Subcutaneous abdominal adipose tissue (tissue), 5 donors: ENCODE measurements around the gene ZC3H7B.

ENCODE experiments used
- H3K27ac ChIP-seq: one replicate; pipeline ENCODE4 v1.7.0; 2013; ENCODE audit warnings: low read depth, mild to moderate bottlenecking, inconsistent platforms, low read length, moderate library complexity
- H3K27me3 ChIP-seq, 5 donors: one replicate each; pipeline ENCODE4 v1.7.0; 2013; ENCODE audit warnings: low read length in 5 of 5, inconsistent platforms in 1 of 5; ENCODE audit not compliant: control insufficient read depth in 5 of 5, insufficient read depth in 4 of 5
- H3K36me3 ChIP-seq, 5 donors: one replicate each; pipeline ENCODE4 v1.7.0; 2013; ENCODE audit warnings: low read length in 5 of 5; ENCODE audit not compliant: control insufficient read depth in 5 of 5, insufficient read depth in 5 of 5
- H3K4me1 ChIP-seq, 5 donors: one replicate each; pipeline ENCODE4 v1.7.0; 2013; ENCODE audit warnings: low read length in 5 of 5, mild to moderate bottlenecking in 3 of 5, moderate library complexity in 1 of 5; ENCODE audit not compliant: control insufficient read depth in 5 of 5, insufficient read depth in 5 of 5
- H3K4me3 ChIP-seq, 5 donors: one replicate each; pipeline ENCODE4 v1.7.0; 2013; ENCODE audit warnings: low read length in 5 of 5, low read depth in 1 of 5
- H3K9ac ChIP-seq, 5 donors: one replicate each; pipeline ENCODE4 v1.7.0; 2013; ENCODE audit warnings: low read length in 5 of 5, mild to moderate bottlenecking in 4 of 5, moderate library complexity in 3 of 5
- H3K9me3 ChIP-seq, 5 donors: one replicate each; pipeline ENCODE4 v1.7.0; 2013; ENCODE audit warnings: low read length in 5 of 5; ENCODE audit not compliant: control insufficient read depth in 5 of 5
- donor health status: healthy.
- donor health status: healthy.
- donor health status: healthy.
- donor health status: healthy.
- donor health status: healthy.

ZC3H7B gene

GRCh38 chr22:41324821-41325528, 23.6 kb downstream of the ZC3H7B start:
- H3K9ac ChIP-seq = peak overlapping the region in 1 of 5 donors; percentile 17
- no peaks in the 10 kb centered on the region for H3K9me3 ChIP-seq
- H3K4me1 ChIP-seq = peaks cover 0 to 13% (median 0%) of the 10 kb centered on the region in 5 donors
- no peak overlapping the region for H3K27ac ChIP-seq
- no peaks in the 10 kb centered on the region for H3K27me3 ChIP-seq
- H3K36me3 ChIP-seq = peaks cover 0 to 80% (median 71%) of the 10 kb centered on the region in 5 donors
- H3K4me3 ChIP-seq = no peak overlapping the region

GRCh38 chr22:41327124-41327523, 25.8 kb downstream of the ZC3H7B start:
- no peak overlapping the region for H3K4me3 ChIP-seq
- peaks cover 0 to 81% (median 75%) of the 10 kb centered on the region in 5 donors for H3K36me3 ChIP-seq
- H3K4me1 ChIP-seq = peaks cover 0 to 13% (median 0%) of the 10 kb centered on the region in 5 donors
- H3K9ac ChIP-seq = peak overlapping the region in 1 of 5 donors; percentile 33
- no peaks in the 10 kb centered on the region for H3K27me3 ChIP-seq
- no peak overlapping the region for H3K27ac ChIP-seq
- no peaks in the 10 kb centered on the region for H3K9me3 ChIP-seq

- no peak overlapping the region for H3K27ac ChIP-seq
- H3K9ac ChIP-seq = no peak overlapping the region
- no peaks in the 10 kb centered on the region for H3K27me3 ChIP-seq
- no peaks in the 10 kb centered on the region for H3K9me3 ChIP-seq
- no peak overlapping the region for H3K4me3 ChIP-seq
- H3K36me3 ChIP-seq = peaks cover 0 to 91% (median 80%) of the 10 kb centered on the region in 5 donors
- H3K4me1 ChIP-seq = peaks cover 0 to 13% (median 0%) of the 10 kb centered on the region in 5 donors
These were observed 28.8 kb downstream of the ZC3H7B start for GRCh38 chr22:41330169-41330568.

GRCh38 chr22:41332217-41332939, 31.1 kb downstream of the ZC3H7B start:
- Histone ChIP-seq H3K4me1 (peaks cover 0 to 2% (median 0%) of the 10 kb centered on the region in 5 donors), H3K9me3 (no peaks in the 10 kb centered on the region), H3K27ac (no peak overlapping the region), H3K36me3 (peaks cover 0 to 79% (median 69%) of the 10 kb centered on the region in 5 donors), H3K9ac (no peak overlapping the region), H3K27me3 (no peaks in the 10 kb centered on the region), H3K4me3 (no peak overlapping the region)

DNA sequence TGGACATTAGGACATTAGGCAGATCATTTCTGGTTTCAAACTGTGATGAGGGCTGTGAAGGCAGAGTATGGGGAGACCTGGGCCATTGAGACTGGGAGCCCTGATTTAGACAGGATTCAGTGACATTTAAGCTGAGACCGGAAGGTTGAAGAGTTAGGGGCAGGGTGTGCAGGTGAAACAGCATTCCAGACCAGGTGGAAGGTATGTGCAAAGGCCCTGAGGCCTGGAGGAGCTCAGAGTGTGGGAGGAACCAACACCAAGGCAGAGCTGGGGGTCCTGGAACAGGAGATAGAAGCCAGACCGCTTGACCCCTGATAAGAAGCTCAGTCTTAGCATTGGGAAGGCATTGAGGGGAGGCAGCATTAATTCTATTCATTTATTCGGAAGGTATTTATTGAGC, 32.5 kb downstream of the ZC3H7B start:
- peaks cover 0 to 76% (median 67%) of the 10 kb centered on the region in 5 donors for H3K36me3 ChIP-seq
- H3K4me1 ChIP-seq = peaks cover 0 to 2% (median 0%) of the 10 kb centered on the region in 5 donors
- no peak overlapping the region for H3K4me3 ChIP-seq
- H3K27me3 ChIP-seq = no peaks in the 10 kb centered on the region
- no peak overlapping the region for H3K27ac ChIP-seq
- no peak overlapping the region for H3K9ac ChIP-seq
- no peaks in the 10 kb centered on the region for H3K9me3 ChIP-seq

DNA sequence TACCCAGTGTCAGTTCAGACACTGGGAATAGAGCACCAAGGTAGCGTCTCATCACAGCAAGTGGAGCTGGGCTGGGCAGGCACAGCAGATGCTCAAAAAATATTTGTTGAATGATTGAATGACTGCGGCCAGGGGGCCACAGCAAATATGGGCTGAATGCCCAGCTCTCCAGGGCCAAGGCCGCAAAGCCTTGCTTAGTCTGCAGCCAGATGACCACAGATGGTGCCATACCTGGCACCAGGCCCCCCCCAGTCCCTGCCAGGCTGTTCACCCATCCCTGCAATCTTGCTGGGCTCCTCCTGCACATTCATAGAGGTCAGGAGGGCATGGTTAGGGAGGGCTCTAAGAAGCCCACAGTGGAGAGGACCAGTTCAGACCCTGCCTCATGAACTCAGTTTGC, 32.9 kb downstream of the ZC3H7B start:
- Histone ChIP-seq H3K4me3 (no peak overlapping the region), H3K4me1 (peaks cover 0 to 2% (median 0%) of the 10 kb centered on the region in 5 donors), H3K36me3 (peaks cover 0 to 78% (median 70%) of the 10 kb centered on the region in 5 donors), H3K9ac (no peak overlapping the region), H3K27ac (no peak overlapping the region), H3K27me3 (no peaks in the 10 kb centered on the region), H3K9me3 (no peaks in the 10 kb centered on the region)

DNA sequence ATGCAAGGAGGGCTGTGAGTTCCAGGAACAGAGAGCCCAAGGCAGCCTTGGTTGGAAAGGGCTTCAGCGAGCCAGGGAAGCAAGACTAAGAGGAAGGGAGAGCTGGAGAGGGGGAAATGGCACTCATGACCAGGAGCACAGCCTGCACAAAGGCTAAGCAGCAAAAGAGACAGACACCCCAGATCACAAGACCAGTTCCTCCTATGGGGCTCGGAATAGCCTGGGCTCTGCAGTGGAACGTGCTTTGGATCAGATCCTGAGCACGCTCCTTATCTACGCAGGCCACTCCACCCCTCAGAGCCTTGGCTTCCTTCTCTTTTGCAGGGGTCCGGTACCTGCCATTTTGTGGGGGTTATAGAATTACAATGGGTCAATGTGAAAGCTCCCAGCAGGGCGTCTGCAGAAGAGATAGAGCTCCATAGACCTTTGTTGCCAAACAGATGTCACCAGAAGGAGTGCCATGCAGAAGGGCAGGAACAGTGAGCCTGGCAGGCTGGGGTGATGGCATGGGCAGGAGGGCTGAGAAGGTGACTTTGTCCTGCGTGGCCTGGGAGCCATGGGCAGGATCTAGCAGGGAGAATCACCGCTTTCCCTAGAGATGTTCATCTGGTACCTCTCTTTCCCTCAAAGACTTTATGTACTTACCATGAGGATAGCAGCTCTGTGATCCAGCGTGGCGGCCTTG, 33.8 kb downstream of the ZC3H7B start:
- Histone ChIP-seq H3K9ac (no peak overlapping the region), H3K27ac (no peak overlapping the region), H3K36me3 (peaks cover 0 to 78% (median 69%) of the 10 kb centered on the region in 5 donors), H3K27me3 (no peaks in the 10 kb centered on the region), H3K4me3 (no peak overlapping the region), H3K9me3 (no peaks in the 10 kb centered on the region), H3K4me1 (peaks cover 0 to 3% (median 2%) of the 10 kb centered on the region in 5 donors)

- peaks cover 0 to 76% (median 73%) of the 10 kb centered on the region in 5 donors for H3K36me3 ChIP-seq
These were observed 37.4 kb downstream of the ZC3H7B start for GRCh38 chr22:41338614-41339212.

GRCh38 chr22:41339823-41340222, 38.5 kb downstream of the ZC3H7B start:
- no peaks in the 10 kb centered on the region for H3K9me3 ChIP-seq
- no peaks in the 10 kb centered on the region for H3K27me3 ChIP-seq
- H3K4me3 ChIP-seq = no peak overlapping the region
- no peak overlapping the region for H3K27ac ChIP-seq
- H3K4me1 ChIP-seq = peaks cover 0 to 6% (median 2%) of the 10 kb centered on the region in 5 donors
- H3K36me3 ChIP-seq = peaks cover 0 to 76% (median 74%) of the 10 kb centered on the region in 5 donors
- no peak overlapping the region for H3K9ac ChIP-seq

More at GRCh38 chr22:41338614-41339212, 37.4 kb downstream of the ZC3H7B start:
- Histone ChIP-seq H3K9ac (no peak overlapping the region), H3K9me3 (no peaks in the 10 kb centered on the region), H3K27me3 (no peaks in the 10 kb centered on the region), H3K4me1 (peaks cover 0 to 6% (median 2%) of the 10 kb centered on the region in 5 donors), H3K4me3 (no peak overlapping the region), H3K27ac (no peak overlapping the region)
